ENCODE measurements around the gene LRRC8B. TPM values are rescaled to one million over a fixed set of nuclear protein-coding genes. Genes with fewer than 3 reads are reported as not detected.

Gene LRRC8B
- polyA plus RNA-seq, 1 of the 3 experiments (the other 2 are of a cell fraction): 3.7 TPM

- TF ChIP-seq ZBTB33 (IDR thresholded peaks at IDR 0.05; ENCODE audit: borderline replicate concordance, low read depth) (no peak), YY1 (IDR thresholded peaks at IDR 0.05; ENCODE audit: low read depth) (no peak), NRF1 (IDR thresholded peaks at IDR 0.05; ENCODE audit: low read depth, low read length) (no peak), SIN3A (IDR thresholded peaks at IDR 0.05; ENCODE audit: borderline replicate concordance, low read depth, low read length) (no peak), EP300 (IDR thresholded peaks at IDR 0.05; ENCODE audit: borderline replicate concordance in 1 of 2, low read depth in 1 of 2, low read length in 1 of 2) (0 out of 4 replicates have a peak, but pooled peaks of 1 of the 2 experiments have one; percentile 15), RXRA (IDR thresholded peaks at IDR 0.05; ENCODE audit: borderline replicate concordance, low read depth) (0 out of 2 replicates have a peak, but pooled peaks have one; percentile 10), NFIC (IDR thresholded peaks at IDR 0.05; ENCODE audit: borderline replicate concordance) (no peak), JUND (IDR thresholded peaks at IDR 0.05) (peak; percentile 56), FOSL2 (IDR thresholded peaks at IDR 0.05; ENCODE audit: borderline replicate concordance, low read depth) (peak; percentile 78; the same call in 1 of the 2 replicates), ELF1 (IDR thresholded peaks at IDR 0.05) (no peak), MAX (IDR thresholded peaks at IDR 0.05; ENCODE audit: low read depth) (peak; percentile 81), RCOR1 (IDR thresholded peaks at IDR 0.05; ENCODE audit: low read length) (no peak), RAD21 (IDR thresholded peaks at IDR 0.05; ENCODE audit: low read length) (no peak), IRF3 (IDR thresholded peaks at IDR 0.05; ENCODE audit: low read depth, low read length) (no peak)
- TF ChIP-seq, protein P1, sequence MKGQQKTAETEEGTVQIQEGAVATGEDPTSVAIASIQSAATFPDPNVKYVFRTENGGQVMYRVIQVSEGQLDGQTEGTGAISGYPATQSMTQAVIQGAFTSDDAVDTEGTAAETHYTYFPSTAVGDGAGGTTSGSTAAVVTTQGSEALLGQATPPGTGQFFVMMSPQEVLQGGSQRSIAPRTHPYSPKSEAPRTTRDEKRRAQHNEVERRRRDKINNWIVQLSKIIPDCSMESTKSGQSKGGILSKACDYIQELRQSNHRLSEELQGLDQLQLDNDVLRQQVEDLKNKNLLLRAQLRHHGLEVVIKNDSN (IDR thresholded peaks at IDR 0.05; ENCODE audit: borderline replicate concordance, low read depth): no peak
These were observed 8.6 kb upstream of the LRRC8B start (continued) for GRCh38 chr1:89516055-89516454.

DNA sequence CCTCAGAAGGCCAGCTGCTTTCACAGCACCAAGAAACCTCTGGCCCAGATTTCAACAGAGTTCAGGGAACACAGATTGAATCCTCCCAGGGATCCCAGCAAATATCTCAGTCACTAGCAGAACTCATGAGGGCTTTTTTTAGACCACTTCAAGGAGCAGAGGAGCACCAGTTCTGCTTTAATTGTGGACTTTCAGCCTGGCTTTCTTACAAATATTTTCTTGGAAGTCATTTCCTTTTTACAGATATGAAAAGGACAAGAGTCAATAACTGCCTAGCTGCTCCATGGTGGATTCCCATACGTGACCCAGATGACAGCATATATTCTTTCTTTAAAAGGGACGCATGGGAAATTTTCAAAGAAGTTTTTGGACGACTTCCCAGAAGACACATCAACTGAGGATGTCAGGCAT, 6.4 kb upstream of the LRRC8B start:
- no peak overlapping the region for H3K9ac ChIP-seq
- peak overlapping the region; percentile 36 to 52; a peak in 3 of 4 replicates for H3K27ac ChIP-seq (ENCODE audit: low read depth in 2 of 2, low read length in 1 of 2)
- WGBS (ENCODE audit: low lambda C conversion rate): 17% methylated on average over 3 of the region's 3 CpGs
- no peak overlapping the region for H3K4me3 ChIP-seq (ENCODE audit: low read depth in 2 of 2, low read length in 1 of 2)
- peaks cover 0 to 3% of the 10 kb centered on the region in 2 experiments; a peak in 1 of 4 replicates for H3K4me1 ChIP-seq (ENCODE audit: control insufficient read depth in 1 of 2, insufficient read depth in 2 of 2, low read depth in 1 of 2, low read length in 1 of 2)
- no peaks in the 10 kb centered on the region for H3K27me3 ChIP-seq (ENCODE audit: insufficient read depth)
- no peak for DNase-seq
- H3K79me2 ChIP-seq (ENCODE audit: insufficient read depth): no peaks in the 10 kb centered on the region
- CTCF ChIA-PET: interaction anchor here (0.6 to 6.0 kb wide), 7 partner anchors 20 to 1916 kb away, joined by 3 to 24 read pairs (median 4); no protein-coding TSS in a partner anchor
- no peaks in the 10 kb centered on the region for H3K36me3 ChIP-seq (replicated peaks in 1 of 2; ENCODE audit: control insufficient read depth in 1 of 2, insufficient read depth in 2 of 2, low read length in 1 of 2)
- peak; percentile 23; the same call in 1 of the 2 replicates for TF ChIP-seq NFIC (IDR thresholded peaks at IDR 0.05; ENCODE audit: borderline replicate concordance)
- TF ChIP-seq YY1 (IDR thresholded peaks at IDR 0.05; ENCODE audit: low read depth): no peak
- no peak overlapping the region for H2AFZ ChIP-seq (ENCODE audit: low read depth)
- POLR2A ChIA-PET: interaction anchor here (0.6 kb wide), 1 partner anchor 28 kb away, joined by 3 read pairs; no protein-coding TSS in a partner anchor
- H3K9me2 ChIP-seq: no peaks in the 10 kb centered on the region
- H3K9me3 ChIP-seq: no peaks in the 10 kb centered on the region
- H3F3A ChIP-seq (replicated peaks; ENCODE audit: insufficient read depth): peaks cover 14% of the 10 kb centered on the region
- no peaks in the 10 kb centered on the region for H4K20me1 ChIP-seq (ENCODE audit: insufficient read depth)
- H3K4me2 ChIP-seq: no peak overlapping the region; the same call in 1 of the 2 replicates
